Body of pancreas (tissue), 4 donors: ENCODE measurements around the gene LCN9. TPM values are rescaled to one million over a fixed set of nuclear protein-coding genes. Genes with fewer than 3 reads are reported as not detected.

ENCODE experiments used
- ATAC-seq: fragments of 150-250 bp; one replicate; pipeline ENCODE4 v1.9.1; 2016
- DNase-seq, 4 donors: peaks; one replicate each; pipeline ENCODE4 v3.0.0-alpha.2; 2019
- H3K27ac ChIP-seq, 4 donors: fragments of 200-600 bp; sonication (generic); 1 replicate in 3 of 4; 2 replicates in 1 of 4; pipeline versions ENCODE4 v1.5.1 to v1.6.1; 2016 to 2019; ENCODE audit warnings: mild to moderate bottlenecking in 1 of 4, mixed read lengths in 1 of 4, moderate library complexity in 1 of 4
- H3K27me3 ChIP-seq, 2 donors: fragments of 200-600 bp; sonication (generic); one replicate each; pipeline ENCODE4 v1.6.0; 2016; ENCODE audit warnings: mild to moderate bottlenecking in 1 of 2
- H3K36me3 ChIP-seq, 2 donors: fragments of 200-600 bp; sonication (generic); replicated peaks in 1 of 2; 2 replicates each; pipeline ENCODE4 v1.5.1; 2016; ENCODE audit warnings: low read depth in 2 of 2; ENCODE audit not compliant: insufficient read depth in 1 of 2
- H3K4me1 ChIP-seq: fragments of 200-600 bp; sonication (generic); one replicate; pipeline ENCODE4 v1.6.0; 2016
- H3K4me3 ChIP-seq, 2 donors: fragments of 200-600 bp; sonication (generic); 1 replicate in 1 of 2; 2 replicates in 1 of 2; pipeline ENCODE4 v1.5.1; 2016 to 2019
- H3K9me3 ChIP-seq, 3 donors: fragments of 200-600 bp; sonication (generic); 1 replicate in 2 of 3; 2 replicates in 1 of 3; pipeline ENCODE4 v1.5.1; 2016
- POLR2A ChIP-seq, 3 donors: fragments of 450-650 bp; IDR thresholded peaks; one replicate each; pipeline ENCODE4 v1.6.1; 2016; ENCODE audit warnings: antibody characterized with exemption in 3 of 3, mild to moderate bottlenecking in 2 of 3
- WGBS, 2 donors: methylation state at CpG; one replicate each; pipeline ENCODE4 v1.1.5; 2017; 5-methylcytosine and 5-hydroxymethylcytosine counted together
- intact Hi-C: fragments of 100-400 bp; cut with DNase I; formaldehyde crosslinking; loops from one replicate; pipeline ENCODE4 v1.15.1; 2023
- total RNA-seq, 2 donors: library from RNA; depleted of rRNA; stranded (reverse); fragments of >200 nt; gene quantifications; one replicate each; pipeline ENCODE4 v1.1.0, GENCODE V29; 2016
- TF ChIP-seq, protein P1 (sequence below), 7 experiments: fragments of 450-650 bp in 4 of 7; fragments of 200-600 bp in 3 of 7; sonication (generic) in 3 of 7; IDR thresholded peaks; one replicate each; pipeline ENCODE4 v1.5.1; 2016 to 2019; ENCODE audit warnings: antibody characterized with exemption in 7 of 7

LCN9 gene, protein sequence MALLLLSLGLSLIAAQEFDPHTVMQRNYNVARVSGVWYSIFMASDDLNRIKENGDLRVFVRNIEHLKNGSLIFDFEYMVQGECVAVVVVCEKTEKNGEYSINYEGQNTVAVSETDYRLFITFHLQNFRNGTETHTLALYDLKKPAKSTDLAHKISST
- total RNA-seq = not detected

DNA sequence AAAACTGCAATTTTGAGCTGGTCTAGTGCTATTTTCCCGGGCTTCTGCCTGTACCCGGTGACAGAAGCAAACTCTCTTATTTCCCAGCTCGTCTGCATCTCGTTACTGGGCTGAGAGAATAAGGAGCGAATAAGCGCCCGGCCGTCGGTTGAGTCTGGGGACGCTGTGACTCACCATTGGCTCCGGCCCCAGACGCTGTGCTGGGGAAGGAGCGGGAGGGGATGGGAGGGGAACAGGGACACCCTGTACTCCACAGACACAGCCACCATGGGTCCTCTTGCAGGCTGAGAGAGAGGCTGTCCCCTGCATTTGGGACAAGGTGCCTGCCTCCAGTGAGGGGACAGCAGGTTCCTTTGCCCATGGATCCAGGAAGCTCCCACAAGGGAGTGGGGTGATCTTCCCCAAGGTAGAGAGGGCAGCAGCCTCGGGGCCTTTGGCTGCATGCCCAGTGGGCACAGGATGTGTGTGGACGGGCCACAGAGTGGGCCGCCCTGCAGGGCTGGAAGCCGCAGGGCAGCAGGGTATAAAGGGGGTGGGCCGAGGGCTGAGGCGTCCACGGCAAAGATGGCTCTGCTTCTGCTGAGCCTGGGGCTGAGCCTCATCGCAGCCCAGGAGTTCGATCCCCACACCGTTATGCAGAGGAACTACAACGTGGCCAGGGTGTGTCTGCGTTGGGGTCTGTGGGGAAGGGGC, at the start of gene LCN9:
Gene LCN9, plus strand, starts transcription at position 552 of the 693 bp plus-strand sequence. Its CDS starts 13 bp downstream, at position 565.
- H3K4me1 ChIP-seq = no peaks in the 10 kb centered on the region
- ATAC-seq (no peak), DNase-seq (no peak)
- H3K36me3 ChIP-seq = no peaks in the 10 kb centered on the region
- intact Hi-C loops = no loop called here
- TF ChIP-seq POLR2A (IDR thresholded peaks at IDR 0.05) = no peak
- TF ChIP-seq, protein P1, sequence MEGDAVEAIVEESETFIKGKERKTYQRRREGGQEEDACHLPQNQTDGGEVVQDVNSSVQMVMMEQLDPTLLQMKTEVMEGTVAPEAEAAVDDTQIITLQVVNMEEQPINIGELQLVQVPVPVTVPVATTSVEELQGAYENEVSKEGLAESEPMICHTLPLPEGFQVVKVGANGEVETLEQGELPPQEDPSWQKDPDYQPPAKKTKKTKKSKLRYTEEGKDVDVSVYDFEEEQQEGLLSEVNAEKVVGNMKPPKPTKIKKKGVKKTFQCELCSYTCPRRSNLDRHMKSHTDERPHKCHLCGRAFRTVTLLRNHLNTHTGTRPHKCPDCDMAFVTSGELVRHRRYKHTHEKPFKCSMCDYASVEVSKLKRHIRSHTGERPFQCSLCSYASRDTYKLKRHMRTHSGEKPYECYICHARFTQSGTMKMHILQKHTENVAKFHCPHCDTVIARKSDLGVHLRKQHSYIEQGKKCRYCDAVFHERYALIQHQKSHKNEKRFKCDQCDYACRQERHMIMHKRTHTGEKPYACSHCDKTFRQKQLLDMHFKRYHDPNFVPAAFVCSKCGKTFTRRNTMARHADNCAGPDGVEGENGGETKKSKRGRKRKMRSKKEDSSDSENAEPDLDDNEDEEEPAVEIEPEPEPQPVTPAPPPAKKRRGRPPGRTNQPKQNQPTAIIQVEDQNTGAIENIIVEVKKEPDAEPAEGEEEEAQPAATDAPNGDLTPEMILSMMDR (IDR thresholded peaks at IDR 0.05) = no peak
- no peaks in the 10 kb centered on the region for H3K27me3 ChIP-seq
- WGBS, 2 donors = 41 to 44% methylated on average over 11 to 25 of the region's 25 CpGs
- H3K4me3 ChIP-seq = no peak within 1 kb of the TSS
- no peak within 1 kb of the TSS for H3K27ac ChIP-seq
- no peaks in the 10 kb centered on the region for H3K9me3 ChIP-seq

DNA sequence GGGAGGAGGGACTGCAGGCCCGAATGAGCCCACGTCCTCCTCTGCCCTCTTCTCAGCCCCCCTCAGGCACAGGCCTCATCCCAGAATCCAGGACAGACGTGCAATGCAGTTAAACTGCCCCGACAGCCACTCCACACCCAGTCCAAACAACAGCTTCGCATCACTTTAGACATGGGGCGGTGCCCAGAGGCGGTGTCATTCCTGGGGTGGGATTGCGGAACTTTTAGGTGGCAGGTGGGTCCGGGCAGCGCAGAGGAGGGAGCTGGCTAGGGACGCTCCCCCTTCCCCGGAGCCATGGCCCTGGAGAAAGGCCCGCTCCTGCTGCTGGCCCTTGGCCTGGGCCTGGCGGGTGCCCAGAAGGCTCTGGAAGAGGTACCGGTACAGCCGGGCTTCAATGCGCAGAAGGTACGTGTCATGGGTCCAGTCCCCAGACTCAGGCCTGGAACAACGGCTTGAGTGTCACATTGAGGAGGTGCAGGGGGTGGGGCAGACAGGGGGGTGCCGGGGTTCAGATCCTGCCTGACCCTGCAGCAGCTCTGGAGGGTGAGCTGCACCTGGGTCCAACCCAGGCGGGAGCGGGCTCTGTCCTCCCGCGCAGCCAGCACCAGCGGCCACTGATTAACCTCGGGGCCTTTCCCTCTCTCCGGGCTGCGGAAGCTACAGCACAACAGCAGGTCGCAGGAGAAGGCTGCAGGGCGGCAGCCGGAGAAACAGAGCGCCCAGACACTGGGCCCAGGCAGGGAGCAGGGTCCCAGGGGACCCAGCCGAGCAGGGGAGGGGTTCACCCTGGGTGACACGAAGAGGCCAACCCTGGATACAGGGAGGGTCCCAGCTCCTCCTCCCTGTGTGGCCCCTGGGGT, 48.9 kb upstream of the LCN9 start:
- Histone ChIP-seq H3K27ac (no peak overlapping the region), H3K4me3 (no peak overlapping the region), H3K27me3 (no peaks in the 10 kb centered on the region), H3K9me3 (no peaks in the 10 kb centered on the region), H3K4me1 (no peaks in the 10 kb centered on the region), H3K36me3 (no peaks in the 10 kb centered on the region)
- DNase-seq (no peak), ATAC-seq (no peak)
- intact Hi-C loops = no loop called here
- TF ChIP-seq, protein P1 (IDR thresholded peaks at IDR 0.05) = no peak
- TF ChIP-seq POLR2A (IDR thresholded peaks at IDR 0.05) = no peak
- WGBS, 2 donors = 40 to 58% methylated on average over 2 to 30 of the region's 34 CpGs

DNA sequence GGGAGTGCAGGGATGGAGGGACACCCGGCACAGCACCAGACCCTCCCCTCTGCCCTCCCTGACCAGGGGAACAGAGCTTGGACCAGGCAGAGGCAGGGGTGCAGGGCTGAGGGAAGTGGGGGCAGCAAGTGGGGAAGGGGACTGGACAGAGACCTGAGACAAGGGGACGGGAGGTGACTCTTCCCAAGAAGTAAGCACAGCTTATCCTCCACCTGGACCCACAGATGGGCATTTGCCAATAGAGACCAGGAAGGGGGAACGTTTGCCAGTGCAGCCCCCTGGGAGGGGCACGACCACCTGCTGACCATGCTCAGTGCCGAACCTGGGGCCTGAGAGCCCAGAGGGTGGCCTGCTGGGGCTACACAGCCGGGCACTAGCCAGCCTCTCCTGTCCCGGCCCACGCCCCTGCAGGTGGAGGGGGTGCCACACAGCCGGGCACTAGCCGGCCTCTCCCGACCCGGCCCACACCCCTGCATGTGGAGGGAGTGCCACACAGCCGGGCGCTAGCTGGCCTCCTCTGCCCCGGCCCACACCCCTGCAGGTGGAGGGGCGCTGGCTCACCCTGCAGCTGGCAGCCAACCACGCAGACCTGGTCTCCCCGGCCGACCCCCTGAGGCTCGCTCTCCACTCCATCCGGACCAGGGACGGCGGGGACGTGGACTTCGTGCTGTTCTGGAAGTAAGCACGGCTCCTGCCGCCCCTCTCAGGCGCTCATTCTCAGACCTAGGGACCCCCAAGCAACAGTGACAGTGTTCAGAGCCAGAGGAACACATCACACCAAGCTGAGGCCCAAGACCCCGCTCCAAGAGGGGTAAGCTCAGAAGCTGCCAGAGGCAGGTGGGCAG, 48.1 kb upstream of the LCN9 start:
- WGBS, 2 donors = 28 to 61% methylated on average over 2 to 29 of the region's 29 CpGs
- Histone ChIP-seq H3K27ac (no peak overlapping the region), H3K4me3 (no peak overlapping the region), H3K4me1 (no peaks in the 10 kb centered on the region), H3K27me3 (no peaks in the 10 kb centered on the region), H3K9me3 (no peaks in the 10 kb centered on the region), H3K36me3 (no peaks in the 10 kb centered on the region)
- no peak for ATAC-seq
- intact Hi-C loops = no loop called here
- TF ChIP-seq, protein P1 (IDR thresholded peaks at IDR 0.05) = no peak
- no peak for DNase-seq

DNA sequence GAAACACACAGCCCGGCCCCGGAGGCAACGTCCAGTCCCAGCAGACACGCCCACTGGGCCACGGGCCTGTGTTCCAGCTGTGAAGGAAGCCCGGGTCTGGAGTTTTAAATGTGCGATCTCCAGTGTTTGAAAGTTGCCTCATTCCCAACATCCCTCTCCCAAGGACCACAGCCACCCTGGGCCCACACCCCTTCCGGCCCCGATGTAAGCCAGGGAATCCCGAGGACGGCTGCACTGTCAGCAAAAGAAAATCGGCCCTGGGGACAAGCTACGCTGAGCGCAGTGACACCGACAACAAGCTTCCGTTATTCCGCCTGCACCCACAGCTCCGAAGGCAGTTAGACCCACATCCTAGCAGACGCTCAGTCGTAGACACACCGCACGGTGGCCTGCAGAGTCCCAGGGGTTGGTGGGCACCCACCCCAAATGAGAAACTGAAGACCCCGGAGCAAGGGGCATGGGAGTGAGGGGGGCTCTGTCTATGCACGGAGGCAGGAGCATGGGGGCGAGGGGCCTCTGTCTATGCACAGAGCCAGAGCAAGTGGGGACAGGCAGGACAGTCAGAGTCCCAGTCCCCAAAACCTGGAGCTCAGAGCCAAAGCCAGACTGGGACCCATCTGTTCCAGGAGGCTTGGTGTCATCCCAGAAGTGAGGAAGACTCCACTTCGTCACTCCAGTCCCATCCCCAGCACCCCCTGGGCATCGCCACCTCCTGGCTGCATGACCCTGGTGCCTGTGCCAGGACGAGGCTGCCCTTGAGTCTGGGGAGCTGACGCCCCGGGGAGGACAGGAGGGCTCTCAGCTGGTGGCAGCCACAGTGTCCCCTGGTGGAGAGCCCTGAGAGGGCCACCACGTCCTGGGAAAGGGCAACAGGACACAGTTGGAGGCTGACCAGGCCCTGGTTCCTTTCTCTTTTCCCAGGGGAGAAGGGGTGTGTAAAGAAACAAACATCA, 47.2 kb upstream of the LCN9 start:
- no peak overlapping the region for H3K4me3 ChIP-seq
- TF ChIP-seq POLR2A (IDR thresholded peaks at IDR 0.05) = no peak
- TF ChIP-seq, protein P1 (IDR thresholded peaks at IDR 0.05) = no peak
- no peaks in the 10 kb centered on the region for H3K9me3 ChIP-seq
- H3K36me3 ChIP-seq = no peaks in the 10 kb centered on the region
- 49% methylated on average over 19 to 31 of the region's 31 CpGs for WGBS, 2 donors
- no peak overlapping the region for H3K27ac ChIP-seq
- intact Hi-C loops = no loop called here
- no peaks in the 10 kb centered on the region for H3K4me1 ChIP-seq
- no peak for ATAC-seq
- no peak for DNase-seq
- no peaks in the 10 kb centered on the region for H3K27me3 ChIP-seq
